Mucosa of stomach (tissue), 1 donor: ENCODE results near the gene PTPN14.

Source experiments
- H3K27me3 ChIP-seq: one replicate; pipeline ENCODE4 v1.7.0; 2013; ENCODE audit warnings: mild to moderate bottlenecking, low read length; ENCODE audit not compliant: control insufficient read depth, insufficient read depth
- H3K36me3 ChIP-seq: one replicate; pipeline ENCODE4 v1.7.0; 2013; ENCODE audit warnings: low read length; ENCODE audit not compliant: control insufficient read depth, insufficient read depth
- H3K4me1 ChIP-seq: one replicate; pipeline ENCODE4 v1.7.0; 2013; ENCODE audit warnings: mild to moderate bottlenecking, low read length; ENCODE audit not compliant: control insufficient read depth, insufficient read depth
- H3K4me3 ChIP-seq: one replicate; pipeline ENCODE4 v1.7.0; 2013; ENCODE audit warnings: low read length
- H3K9ac ChIP-seq: one replicate; pipeline ENCODE4 v1.7.0; 2013; ENCODE audit warnings: mild to moderate bottlenecking, low read length, moderate library complexity
- H3K9me3 ChIP-seq: one replicate; pipeline ENCODE4 v1.7.0; 2013; ENCODE audit warnings: mild to moderate bottlenecking, low read length, moderate library complexity; ENCODE audit not compliant: control insufficient read depth
- donor health status: Pancreatic carcinoma.

PTPN14 gene

DNA sequence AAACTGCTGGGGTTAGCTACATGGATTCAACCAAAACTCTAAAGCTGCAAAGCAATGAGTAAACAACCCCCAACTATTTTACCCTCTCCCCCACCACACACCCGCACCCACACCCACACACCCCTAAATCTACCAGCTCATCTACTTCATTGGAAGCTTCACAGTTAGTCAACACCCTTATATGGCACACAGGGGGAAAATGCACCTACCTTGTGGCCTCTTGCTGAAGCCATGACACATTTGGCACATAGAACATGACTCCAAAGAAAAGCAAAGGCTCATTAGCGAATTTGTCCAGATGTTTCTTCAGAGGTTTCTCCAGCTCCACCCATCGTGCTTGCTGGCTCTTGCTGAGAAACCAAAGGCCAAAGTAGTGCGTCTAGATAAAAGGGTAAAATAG lies 99.8 kb downstream of the PTPN14 start:
- H3K36me3 ChIP-seq, result no peaks in the 10 kb centered on the region
- no peak overlapping the region for H3K9ac ChIP-seq
- H3K4me3 ChIP-seq, result no peak overlapping the region
- peaks cover 7% of the 10 kb centered on the region for H3K4me1 ChIP-seq
- H3K27me3 ChIP-seq, result no peaks in the 10 kb centered on the region
- H3K9me3 ChIP-seq, result no peaks in the 10 kb centered on the region

DNA sequence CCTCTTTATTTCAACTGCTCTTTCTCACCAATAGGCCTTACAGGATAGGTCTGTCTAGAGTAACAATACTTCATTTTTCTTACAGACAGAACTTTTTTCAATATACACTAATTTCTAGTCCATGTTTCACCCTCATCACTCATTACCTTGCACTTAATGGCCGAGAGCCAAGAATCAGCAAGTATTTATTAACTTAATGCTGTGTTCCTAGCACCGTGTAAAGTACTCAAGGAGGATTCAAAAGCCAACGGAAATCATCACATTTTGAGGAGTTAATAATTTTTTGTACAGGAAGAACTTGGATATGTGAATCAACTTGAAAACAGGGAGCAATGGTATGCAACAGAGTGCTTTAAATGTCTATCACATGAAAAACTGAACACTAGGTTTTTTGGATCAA lies 102.0 kb downstream of the PTPN14 start:
- no peak overlapping the region for H3K9ac ChIP-seq
- H3K9me3 ChIP-seq, result no peaks in the 10 kb centered on the region
- H3K27me3 ChIP-seq, result no peaks in the 10 kb centered on the region
- peaks cover 17% of the 10 kb centered on the region for H3K4me1 ChIP-seq
- H3K36me3 ChIP-seq, result no peaks in the 10 kb centered on the region
- H3K4me3 ChIP-seq, result no peak overlapping the region

DNA sequence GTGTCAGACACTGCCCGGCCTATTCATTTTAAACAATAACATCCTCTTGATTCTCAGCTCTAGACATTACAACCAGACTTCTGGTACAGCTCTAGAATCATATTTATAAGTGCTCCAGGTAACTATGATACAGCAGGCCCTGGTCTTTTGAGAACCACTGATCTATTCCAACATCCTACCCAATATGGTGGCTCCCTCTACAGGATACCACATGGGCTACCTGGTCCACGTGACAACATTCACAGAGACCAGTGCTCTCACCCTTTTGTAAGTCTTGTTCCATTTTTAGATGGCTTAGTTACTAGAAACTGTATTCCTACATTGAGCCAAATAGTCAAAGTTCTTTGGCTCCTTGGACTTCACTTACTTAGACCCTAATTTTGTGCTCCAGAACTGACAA lies 102.9 kb downstream of the PTPN14 start:
- no peaks in the 10 kb centered on the region for H3K9me3 ChIP-seq
- no peak overlapping the region for H3K9ac ChIP-seq
- H3K36me3 ChIP-seq, result no peaks in the 10 kb centered on the region
- H3K27me3 ChIP-seq, result no peaks in the 10 kb centered on the region
- H3K4me1 ChIP-seq, result peaks cover 17% of the 10 kb centered on the region
- H3K4me3 ChIP-seq, result no peak overlapping the region

DNA sequence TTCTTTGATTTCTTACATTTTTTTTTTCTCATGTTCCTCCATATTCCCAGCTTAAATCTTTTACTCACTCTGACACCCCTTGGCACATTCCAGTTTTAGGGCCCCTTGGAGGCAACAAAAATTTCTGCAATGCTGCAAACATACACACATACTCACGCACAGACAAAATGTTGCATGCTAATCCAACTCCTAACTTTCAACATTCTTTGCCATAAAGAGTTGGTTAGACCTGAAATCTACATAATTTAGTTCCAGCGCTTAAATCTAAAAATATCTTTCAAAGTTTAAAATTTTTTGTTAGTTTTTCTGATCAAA lies 103.9 kb downstream of the PTPN14 start:
- Histone ChIP-seq H3K4me1 (peaks cover 17% of the 10 kb centered on the region), H3K4me3 (no peak overlapping the region), H3K9me3 (no peaks in the 10 kb centered on the region), H3K9ac (no peak overlapping the region), H3K36me3 (no peaks in the 10 kb centered on the region), H3K27me3 (no peaks in the 10 kb centered on the region)

DNA sequence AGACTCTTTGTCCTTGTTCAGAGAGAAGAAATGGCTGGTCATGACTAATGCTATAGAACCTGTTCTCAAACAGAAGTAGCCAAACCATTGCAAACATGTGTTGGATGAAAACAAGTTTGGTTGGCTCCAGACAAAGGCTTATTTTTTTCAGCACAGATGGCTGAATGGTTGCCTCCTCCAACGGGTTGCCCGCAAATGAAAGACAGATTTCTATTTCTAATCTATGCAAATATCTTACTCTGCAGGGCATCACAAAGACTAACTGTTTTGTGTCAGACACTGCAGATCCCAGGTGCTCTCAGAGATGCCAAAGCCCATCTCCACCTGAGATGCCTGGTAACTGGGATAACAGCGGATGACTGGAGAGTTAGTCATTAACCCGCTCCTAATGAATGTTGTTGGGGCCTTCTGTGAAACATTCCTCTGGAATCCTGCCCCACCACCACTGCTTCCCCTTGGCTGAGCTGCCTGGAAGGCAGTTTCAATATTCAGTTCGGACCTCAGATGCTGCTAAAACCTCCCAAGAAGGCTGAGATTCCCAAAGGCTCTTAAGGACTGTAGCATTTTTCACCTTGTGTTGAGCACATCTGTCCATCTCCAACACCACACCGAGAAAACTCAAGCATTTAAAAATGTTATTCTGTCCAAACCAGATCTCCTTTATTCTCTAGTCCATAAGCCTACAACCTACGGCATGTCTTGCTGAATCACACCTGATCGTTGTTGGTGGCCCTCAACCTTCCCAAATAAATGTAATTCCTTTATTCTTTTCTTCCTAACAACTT lies 104.4 kb downstream of the PTPN14 start:
- Histone ChIP-seq H3K4me1 (peaks cover 17% of the 10 kb centered on the region), H3K9me3 (no peaks in the 10 kb centered on the region), H3K27me3 (no peaks in the 10 kb centered on the region), H3K4me3 (no peak overlapping the region), H3K36me3 (no peaks in the 10 kb centered on the region), H3K9ac (no peak overlapping the region)

DNA sequence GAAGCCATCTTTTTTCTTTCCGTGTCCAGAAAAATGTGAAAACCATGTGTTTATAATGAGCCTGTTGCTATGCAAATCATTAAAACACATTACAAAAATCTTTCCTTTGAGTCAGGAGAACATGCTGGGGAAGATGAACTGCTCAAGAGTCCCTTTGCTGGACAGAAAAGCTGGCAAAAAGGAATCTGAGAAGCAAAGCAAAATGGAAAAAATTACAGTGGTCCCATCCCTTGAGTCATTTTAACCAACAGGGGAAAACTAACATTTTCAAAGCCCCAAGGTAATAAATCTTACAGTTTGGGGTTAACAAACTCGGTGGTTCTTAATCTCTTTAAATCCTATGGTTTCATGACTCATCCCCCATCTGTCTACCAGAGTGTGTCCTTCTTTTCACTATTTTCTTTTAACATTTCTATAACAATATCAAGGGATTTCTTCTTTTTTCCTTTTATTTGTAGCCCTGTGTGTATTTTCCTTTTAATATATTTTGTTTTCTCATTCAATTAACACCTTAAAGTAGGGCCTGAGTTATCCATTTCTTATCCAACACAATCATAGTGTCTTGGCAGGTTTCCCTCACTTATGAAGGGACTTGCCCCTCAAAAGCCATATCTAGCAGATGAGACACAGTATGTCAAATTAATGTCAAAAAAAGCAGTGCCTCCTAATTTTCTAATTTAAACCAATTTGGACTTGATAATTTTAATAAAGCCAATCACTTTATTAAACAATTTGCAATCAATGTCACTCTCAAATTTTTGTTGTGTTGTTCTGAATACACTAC lies 105.4 kb downstream of the PTPN14 start:
- no peaks in the 10 kb centered on the region for H3K27me3 ChIP-seq
- H3K36me3 ChIP-seq, result no peaks in the 10 kb centered on the region
- no peak overlapping the region for H3K9ac ChIP-seq
- peaks cover 18% of the 10 kb centered on the region for H3K4me1 ChIP-seq
- H3K9me3 ChIP-seq, result no peaks in the 10 kb centered on the region
- H3K4me3 ChIP-seq, result no peak overlapping the region

DNA sequence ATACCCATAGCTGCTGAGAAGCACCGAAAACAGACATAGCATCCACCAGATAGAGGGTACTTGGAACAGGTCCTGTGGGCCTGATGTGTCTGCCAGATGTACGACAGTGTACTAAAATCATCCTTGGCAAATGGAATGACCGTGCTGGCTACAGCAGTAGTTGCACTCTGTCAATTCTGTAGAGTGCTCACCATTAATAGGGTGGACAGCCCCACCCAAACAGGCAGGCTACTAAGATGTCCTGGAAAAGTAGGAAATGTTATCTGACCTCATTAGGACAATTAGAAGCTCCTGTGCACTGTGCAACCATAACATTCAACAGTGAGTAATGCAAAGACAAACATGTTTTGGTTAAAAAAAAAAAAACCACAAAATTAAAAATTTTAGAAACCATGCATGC lies 106.2 kb downstream of the PTPN14 start:
- peaks cover 26% of the 10 kb centered on the region for H3K4me1 ChIP-seq
- no peak overlapping the region for H3K9ac ChIP-seq
- no peak overlapping the region for H3K4me3 ChIP-seq

DNA sequence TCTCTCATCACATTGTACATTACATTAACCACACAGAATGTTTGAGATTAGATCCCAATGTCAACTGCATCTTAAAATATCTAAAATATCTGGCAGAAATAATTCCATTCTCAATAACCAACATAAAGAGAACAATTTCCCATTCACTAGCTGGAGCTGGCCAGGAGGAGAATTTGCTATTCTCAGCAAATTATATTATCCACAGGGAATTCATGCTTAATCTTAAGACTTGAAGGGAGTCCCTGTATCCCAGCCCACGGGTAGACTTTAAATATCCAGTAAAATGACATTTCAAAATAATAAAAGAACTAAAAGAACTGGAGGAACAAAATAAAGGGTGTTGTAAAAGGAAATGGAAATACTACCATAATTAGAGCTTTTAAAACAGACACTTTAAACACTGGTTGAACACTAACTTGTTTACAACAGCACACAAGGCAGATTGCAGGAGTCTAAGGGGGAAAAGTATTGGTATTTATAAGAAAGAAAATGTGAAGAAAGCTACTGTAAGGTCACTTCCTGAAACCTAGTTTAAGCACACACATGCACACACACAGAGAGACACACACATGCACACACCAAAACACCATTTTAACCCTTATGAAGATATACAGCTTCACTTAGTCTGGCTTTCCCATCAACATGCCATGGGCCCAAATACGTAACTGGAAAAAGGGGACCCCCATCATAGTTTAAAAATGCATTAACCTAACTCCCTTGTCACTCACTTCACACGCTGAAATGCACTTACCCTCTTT lies 107.0 kb downstream of the PTPN14 start:
- H3K9me3 ChIP-seq, result no peaks in the 10 kb centered on the region
- no peaks in the 10 kb centered on the region for H3K36me3 ChIP-seq
- H3K27me3 ChIP-seq, result no peaks in the 10 kb centered on the region
- no peak overlapping the region for H3K4me3 ChIP-seq
- no peak overlapping the region for H3K9ac ChIP-seq
- peaks cover 33% of the 10 kb centered on the region for H3K4me1 ChIP-seq

More for the DNA sequence above, 106.2 kb downstream of the PTPN14 start:
- Histone ChIP-seq H3K9me3 (no peaks in the 10 kb centered on the region), H3K36me3 (no peaks in the 10 kb centered on the region), H3K27me3 (no peaks in the 10 kb centered on the region)

DNA sequence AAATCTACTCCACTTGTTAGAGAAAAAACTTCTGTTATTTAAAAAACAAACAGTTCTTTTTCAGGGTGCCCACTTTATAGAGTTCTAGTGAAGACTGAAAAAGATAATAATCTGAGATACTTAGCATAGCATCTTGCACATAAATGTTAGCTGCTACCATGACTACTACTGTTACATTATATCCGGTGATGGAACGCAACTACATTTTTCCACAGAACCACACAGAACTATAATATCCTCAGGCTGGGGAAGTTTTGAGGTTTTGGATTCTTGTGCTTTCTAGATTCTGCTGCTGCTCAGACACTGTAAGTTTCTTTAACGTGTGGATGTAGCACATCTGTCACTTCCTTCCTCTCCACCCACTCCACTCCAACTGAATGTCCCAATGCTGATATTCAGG lies 110.3 kb downstream of the PTPN14 start:
- H3K4me3 ChIP-seq, result no peak overlapping the region
- H3K9me3 ChIP-seq, result no peaks in the 10 kb centered on the region
- H3K27me3 ChIP-seq, result no peaks in the 10 kb centered on the region
- H3K36me3 ChIP-seq, result no peaks in the 10 kb centered on the region
- H3K4me1 ChIP-seq, result peaks cover 21% of the 10 kb centered on the region
- H3K9ac ChIP-seq, result no peak overlapping the region

DNA sequence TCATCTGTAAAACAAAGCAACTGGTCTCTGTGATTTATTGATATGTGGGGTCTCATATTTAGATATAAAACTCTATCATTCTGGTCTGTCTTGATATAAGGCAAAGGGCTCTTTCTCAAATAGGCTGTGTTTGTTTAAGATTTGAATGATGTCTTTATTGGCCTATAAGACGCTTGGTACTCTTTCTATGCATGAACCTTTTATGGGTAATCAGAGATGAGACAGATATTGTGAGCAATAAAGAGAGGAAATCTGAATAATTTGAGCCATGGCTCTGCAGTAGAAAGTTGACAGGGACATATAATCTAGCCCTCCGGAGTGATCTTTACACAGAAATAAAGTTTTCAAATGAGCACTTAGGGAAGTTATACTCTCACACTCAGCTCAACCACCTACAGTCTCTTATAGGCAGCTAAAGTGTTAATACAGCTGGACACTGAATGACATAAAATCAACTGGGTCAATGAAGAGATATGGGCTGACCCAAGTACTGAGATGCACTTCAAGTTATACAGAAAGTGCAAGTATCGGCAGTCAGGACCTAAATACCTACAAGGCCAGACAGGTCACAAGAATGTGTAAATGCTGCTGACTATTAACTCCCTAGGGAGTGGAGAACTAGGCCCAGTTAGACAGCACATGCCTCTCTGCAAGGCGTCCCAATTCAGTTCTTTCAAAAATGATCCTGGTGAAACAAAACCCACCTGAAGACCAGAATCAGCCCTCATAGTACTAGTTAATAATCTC lies 111.0 kb downstream of the PTPN14 start:
- no peak overlapping the region for H3K4me3 ChIP-seq
- H3K4me1 ChIP-seq, result peaks cover 16% of the 10 kb centered on the region
- H3K36me3 ChIP-seq, result no peaks in the 10 kb centered on the region
- no peaks in the 10 kb centered on the region for H3K9me3 ChIP-seq
- H3K9ac ChIP-seq, result no peak overlapping the region
- H3K27me3 ChIP-seq, result no peaks in the 10 kb centered on the region

DNA sequence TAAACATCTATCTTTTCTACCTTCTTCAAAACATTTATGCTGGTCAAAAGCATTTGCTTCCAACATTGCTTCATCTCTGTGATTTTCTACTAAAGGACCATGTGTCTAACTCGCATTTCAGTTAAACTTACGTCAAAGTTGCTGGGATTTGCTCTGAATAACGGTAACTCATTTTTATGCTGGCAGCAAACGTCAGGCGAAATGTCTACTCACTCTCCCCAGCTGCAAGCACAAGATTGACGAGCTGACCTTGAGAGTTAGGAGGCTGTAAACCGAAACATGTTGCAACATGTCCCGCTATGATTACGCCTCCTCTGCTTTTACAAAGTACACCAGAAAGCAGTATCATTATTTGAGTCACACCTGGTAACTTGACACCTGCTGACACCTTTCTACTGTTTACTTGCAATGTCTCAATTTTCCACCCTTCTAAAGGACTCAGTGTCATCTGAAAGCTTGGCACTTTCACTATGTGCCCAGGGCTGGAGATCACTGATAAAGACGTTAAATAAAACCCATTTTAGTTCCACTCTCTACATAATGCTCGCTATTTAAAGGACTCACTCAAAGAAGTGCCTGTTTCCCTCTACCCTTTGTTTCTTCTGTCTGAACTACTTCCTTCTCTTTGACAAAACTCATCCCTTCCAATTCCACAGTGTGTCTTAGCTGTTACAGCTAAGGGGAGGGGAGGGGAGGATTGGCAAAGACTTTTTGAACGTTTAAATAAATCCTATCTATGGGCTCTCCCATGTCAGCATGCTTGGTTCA lies 111.9 kb downstream of the PTPN14 start:
- Histone ChIP-seq H3K36me3 (no peaks in the 10 kb centered on the region), H3K9me3 (no peaks in the 10 kb centered on the region), H3K9ac (no peak overlapping the region), H3K27me3 (no peaks in the 10 kb centered on the region), H3K4me1 (peaks cover 16% of the 10 kb centered on the region), H3K4me3 (no peak overlapping the region)
